ENCODE measurements around the gene WRAP53.
A peak's percentile ranks its signal among the peaks of the same experiment; 100 is the strongest.

The WRAP53 gene

DNA sequence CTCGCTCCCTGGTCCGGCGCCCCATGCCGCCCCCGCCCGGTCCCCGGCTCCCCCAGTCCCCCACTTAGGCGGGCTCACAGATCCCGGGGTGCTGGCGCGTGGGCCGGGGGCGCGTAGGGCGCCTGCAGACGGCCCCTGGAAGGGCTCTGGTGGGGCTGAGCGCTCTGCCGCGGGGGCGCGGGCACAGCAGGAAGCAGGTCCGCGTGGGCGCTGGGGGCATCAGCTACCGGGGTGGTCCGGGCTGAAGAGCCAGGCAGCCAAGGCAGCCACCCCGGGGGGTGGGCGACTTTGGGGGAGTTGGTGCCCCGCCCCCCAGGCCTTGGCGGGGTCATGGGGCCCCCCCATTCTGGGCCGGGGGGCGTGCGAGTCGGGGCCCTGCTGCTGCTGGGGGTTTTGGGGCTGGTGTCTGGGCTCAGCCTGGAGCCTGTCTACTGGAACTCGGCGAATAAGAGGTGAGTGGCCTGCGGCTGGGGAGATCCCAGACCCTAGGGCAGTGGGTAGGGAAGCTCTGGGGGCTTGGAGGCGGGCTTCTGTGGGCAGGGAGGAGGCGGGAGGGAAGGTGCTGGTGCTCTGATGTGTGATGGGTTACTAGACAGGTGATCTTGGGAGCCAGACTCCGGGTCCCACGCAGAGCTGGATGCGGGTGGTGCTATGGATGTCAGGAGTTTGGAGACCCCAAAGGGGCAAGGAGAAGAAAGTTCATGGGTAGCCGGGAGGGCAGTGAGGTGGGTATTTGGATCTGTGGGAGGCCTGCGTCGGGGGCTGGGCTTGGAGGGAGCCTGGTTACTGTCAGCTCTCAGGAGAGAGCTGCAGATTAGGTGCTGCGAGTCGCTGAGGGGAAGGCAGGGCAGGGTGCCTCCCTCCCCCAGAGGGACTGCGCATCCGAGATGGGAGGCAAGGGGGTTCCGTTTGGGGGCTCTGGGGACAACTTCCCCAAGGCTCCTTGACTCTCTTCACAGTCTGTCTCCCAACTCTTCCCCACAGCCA, 17.3 kb downstream of the WRAP53 start:
- TF ChIP-seq ESRRG (CRISPR knock-in tag; IDR thresholded peaks at IDR 0.05) (no peak), CSDC2 (CRISPR knock-in tag; IDR thresholded peaks at IDR 0.05) (no peak), TCF4 (CRISPR knock-in tag; IDR thresholded peaks at IDR 0.05; ENCODE audit: borderline replicate concordance) (no peak), BACH2 (CRISPR knock-in tag; IDR thresholded peaks at IDR 0.05; ENCODE audit: borderline replicate concordance) (no peak), GLIS3 (CRISPR knock-in tag; IDR thresholded peaks at IDR 0.05) (no peak), ZFP3 (CRISPR knock-in tag; IDR thresholded peaks at IDR 0.05) (no peak), TOX (CRISPR knock-in tag; IDR thresholded peaks at IDR 0.05; ENCODE audit: borderline replicate concordance) (no peak), ZFP30 (CRISPR knock-in tag; IDR thresholded peaks at IDR 0.05) (no peak)
- TF ChIP-seq, protein P1, sequence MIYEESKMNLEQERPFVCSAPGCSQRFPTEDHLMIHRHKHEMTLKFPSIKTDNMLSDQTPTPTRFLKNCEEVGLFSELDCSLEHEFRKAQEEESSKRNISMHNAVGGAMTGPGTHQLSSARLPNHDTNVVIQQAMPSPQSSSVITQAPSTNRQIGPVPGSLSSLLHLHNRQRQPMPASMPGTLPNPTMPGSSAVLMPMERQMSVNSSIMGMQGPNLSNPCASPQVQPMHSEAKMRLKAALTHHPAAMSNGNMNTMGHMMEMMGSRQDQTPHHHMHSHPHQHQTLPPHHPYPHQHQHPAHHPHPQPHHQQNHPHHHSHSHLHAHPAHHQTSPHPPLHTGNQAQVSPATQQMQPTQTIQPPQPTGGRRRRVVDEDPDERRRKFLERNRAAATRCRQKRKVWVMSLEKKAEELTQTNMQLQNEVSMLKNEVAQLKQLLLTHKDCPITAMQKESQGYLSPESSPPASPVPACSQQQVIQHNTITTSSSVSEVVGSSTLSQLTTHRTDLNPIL (CRISPR knock-in tag; IDR thresholded peaks at IDR 0.05; ENCODE audit: low read depth): no peak
- TF ChIP-seq, protein P2, sequence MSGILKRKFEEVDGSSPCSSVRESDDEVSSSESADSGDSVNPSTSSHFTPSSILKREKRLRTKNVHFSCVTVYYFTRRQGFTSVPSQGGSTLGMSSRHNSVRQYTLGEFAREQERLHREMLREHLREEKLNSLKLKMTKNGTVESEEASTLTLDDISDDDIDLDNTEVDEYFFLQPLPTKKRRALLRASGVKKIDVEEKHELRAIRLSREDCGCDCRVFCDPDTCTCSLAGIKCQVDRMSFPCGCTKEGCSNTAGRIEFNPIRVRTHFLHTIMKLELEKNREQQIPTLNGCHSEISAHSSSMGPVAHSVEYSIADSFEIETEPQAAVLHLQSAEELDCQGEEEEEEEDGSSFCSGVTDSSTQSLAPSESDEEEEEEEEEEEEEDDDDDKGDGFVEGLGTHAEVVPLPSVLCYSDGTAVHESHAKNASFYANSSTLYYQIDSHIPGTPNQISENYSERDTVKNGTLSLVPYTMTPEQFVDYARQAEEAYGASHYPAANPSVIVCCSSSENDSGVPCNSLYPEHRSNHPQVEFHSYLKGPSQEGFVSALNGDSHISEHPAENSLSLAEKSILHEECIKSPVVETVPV (CRISPR knock-in tag; IDR thresholded peaks at IDR 0.05): no peak
- ATAC-seq: peak; percentile 40

DNA sequence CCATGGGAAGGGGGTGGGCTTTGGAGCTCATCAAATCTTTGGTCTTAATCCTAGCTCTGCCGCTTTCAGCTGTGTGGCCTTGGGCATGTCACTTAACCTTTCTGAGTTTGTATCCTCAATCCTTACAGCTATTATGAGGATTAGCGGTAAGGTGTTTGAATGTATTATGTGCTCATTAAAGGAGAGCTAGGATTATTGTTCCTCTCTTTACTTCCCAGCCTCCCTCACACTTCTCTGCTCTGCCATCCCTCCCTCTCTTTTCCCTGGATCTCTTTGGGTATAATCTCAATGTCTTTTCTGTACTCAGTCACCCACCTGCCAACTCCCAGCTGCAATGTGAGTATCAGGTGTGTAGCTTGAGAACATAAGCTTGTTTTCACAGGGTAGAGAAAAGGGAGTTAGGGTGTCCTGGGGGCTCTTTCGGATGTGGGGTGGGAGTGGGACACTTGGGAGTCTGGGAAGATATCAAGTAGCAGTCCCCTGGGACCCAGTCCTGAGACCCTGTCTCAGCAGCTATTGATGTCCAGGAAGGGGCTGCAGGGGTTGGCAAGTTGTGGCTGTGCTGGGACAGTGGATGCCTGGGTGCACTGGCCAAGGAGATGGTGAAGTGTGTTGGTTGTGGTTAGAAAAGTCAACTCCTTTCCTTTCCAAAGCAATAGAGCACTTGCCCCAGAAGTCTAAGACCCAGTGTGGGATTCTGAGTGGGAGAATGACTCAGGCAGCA, 18.5 kb downstream of the WRAP53 start:
- TF ChIP-seq ZNF8 (CRISPR knock-in tag; IDR thresholded peaks at IDR 0.05) (no peak), ZNF70 (CRISPR knock-in tag; IDR thresholded peaks at IDR 0.05) (no peak), ZC3H10 (CRISPR knock-in tag; IDR thresholded peaks at IDR 0.05) (no peak), GLIS3 (CRISPR knock-in tag; IDR thresholded peaks at IDR 0.05) (no peak), BACH2 (CRISPR knock-in tag; IDR thresholded peaks at IDR 0.05; ENCODE audit: borderline replicate concordance) (no peak), TCF4 (CRISPR knock-in tag; IDR thresholded peaks at IDR 0.05; ENCODE audit: borderline replicate concordance) (no peak), RARB (CRISPR knock-in tag; IDR thresholded peaks at IDR 0.05) (no peak), ZNF565 (CRISPR knock-in tag; conservative IDR thresholded peaks at IDR 0.05; ENCODE audit: low read depth) (no peak), ARNTL (CRISPR knock-in tag; IDR thresholded peaks at IDR 0.05; ENCODE audit: borderline replicate concordance, low read depth) (no peak), ISL1 (CRISPR knock-in tag; IDR thresholded peaks at IDR 0.05) (no peak), CSDC2 (CRISPR knock-in tag; IDR thresholded peaks at IDR 0.05) (no peak), ESRRG (CRISPR knock-in tag; IDR thresholded peaks at IDR 0.05) (no peak)
- TF ChIP-seq, protein P1 (CRISPR knock-in tag; IDR thresholded peaks at IDR 0.05; ENCODE audit: low read depth): no peak
- TF ChIP-seq, protein P2 (CRISPR knock-in tag; IDR thresholded peaks at IDR 0.05): no peak
- TF ChIP-seq, protein P3, sequence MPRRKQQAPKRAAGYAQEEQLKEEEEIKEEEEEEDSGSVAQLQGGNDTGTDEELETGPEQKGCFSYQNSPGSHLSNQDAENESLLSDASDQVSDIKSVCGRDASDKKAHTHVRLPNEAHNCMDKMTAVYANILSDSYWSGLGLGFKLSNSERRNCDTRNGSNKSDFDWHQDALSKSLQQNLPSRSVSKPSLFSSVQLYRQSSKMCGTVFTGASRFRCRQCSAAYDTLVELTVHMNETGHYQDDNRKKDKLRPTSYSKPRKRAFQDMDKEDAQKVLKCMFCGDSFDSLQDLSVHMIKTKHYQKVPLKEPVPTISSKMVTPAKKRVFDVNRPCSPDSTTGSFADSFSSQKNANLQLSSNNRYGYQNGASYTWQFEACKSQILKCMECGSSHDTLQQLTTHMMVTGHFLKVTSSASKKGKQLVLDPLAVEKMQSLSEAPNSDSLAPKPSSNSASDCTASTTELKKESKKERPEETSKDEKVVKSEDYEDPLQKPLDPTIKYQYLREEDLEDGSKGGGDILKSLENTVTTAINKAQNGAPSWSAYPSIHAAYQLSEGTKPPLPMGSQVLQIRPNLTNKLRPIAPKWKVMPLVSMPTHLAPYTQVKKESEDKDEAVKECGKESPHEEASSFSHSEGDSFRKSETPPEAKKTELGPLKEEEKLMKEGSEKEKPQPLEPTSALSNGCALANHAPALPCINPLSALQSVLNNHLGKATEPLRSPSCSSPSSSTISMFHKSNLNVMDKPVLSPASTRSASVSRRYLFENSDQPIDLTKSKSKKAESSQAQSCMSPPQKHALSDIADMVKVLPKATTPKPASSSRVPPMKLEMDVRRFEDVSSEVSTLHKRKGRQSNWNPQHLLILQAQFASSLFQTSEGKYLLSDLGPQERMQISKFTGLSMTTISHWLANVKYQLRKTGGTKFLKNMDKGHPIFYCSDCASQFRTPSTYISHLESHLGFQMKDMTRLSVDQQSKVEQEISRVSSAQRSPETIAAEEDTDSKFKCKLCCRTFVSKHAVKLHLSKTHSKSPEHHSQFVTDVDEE (CRISPR knock-in tag; IDR thresholded peaks at IDR 0.05): no peak
- TF ChIP-seq, protein P4, sequence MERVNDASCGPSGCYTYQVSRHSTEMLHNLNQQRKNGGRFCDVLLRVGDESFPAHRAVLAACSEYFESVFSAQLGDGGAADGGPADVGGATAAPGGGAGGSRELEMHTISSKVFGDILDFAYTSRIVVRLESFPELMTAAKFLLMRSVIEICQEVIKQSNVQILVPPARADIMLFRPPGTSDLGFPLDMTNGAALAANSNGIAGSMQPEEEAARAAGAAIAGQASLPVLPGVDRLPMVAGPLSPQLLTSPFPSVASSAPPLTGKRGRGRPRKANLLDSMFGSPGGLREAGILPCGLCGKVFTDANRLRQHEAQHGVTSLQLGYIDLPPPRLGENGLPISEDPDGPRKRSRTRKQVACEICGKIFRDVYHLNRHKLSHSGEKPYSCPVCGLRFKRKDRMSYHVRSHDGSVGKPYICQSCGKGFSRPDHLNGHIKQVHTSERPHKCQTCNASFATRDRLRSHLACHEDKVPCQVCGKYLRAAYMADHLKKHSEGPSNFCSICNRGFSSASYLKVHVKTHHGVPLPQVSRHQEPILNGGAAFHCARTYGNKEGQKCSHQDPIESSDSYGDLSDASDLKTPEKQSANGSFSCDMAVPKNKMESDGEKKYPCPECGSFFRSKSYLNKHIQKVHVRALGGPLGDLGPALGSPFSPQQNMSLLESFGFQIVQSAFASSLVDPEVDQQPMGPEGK (CRISPR knock-in tag; IDR thresholded peaks at IDR 0.05; ENCODE audit: borderline replicate concordance): no peak

More for the DNA sequence above, 18.5 kb downstream of the WRAP53 start:
- no peak for ATAC-seq
